Esophagus muscularis mucosa (tissue), 4 donors: ENCODE measurements around the gene MCF2L.

Experiments used
- CTCF ChIP-seq, 3 experiments: fragments of 200-600 bp in 2 of 3; fragments of 450-650 bp in 1 of 3; sonication (generic) in 2 of 3; IDR thresholded peaks; one replicate each; pipeline ENCODE4 v1.5.1; 2017 to 2019; ENCODE audit warnings: antibody characterized with exemption in 3 of 3, mild to moderate bottlenecking in 2 of 3, moderate library complexity in 1 of 3
- EP300 ChIP-seq: sonication (generic); formaldehyde crosslinking; IDR thresholded peaks from one replicate; pipeline ENCODE4 v1.6.1; 2017; ENCODE audit warnings: antibody characterized with exemption
- POLR2A ChIP-seq: fragments of 450-650 bp; IDR thresholded peaks from one replicate; pipeline ENCODE4 v1.6.1; 2017; ENCODE audit warnings: antibody characterized with exemption, moderate library complexity, mild to moderate bottlenecking, low read depth
- POLR2AphosphoS5 ChIP-seq, 2 donors: sonication (generic); formaldehyde crosslinking; IDR thresholded peaks; one replicate each; pipeline ENCODE4 v1.6.1; 2017; ENCODE audit warnings: antibody characterized with exemption in 2 of 2

- no peak for TF ChIP-seq CTCF (IDR thresholded peaks at IDR 0.05)
- TF ChIP-seq POLR2A = no peak
- no peak for TF ChIP-seq EP300
- peak; percentile 67 to 78 for TF ChIP-seq POLR2AphosphoS5 (IDR thresholded peaks at IDR 0.05)
Observed at GRCh38 chr13:112964971-112965492, 4.0 kb upstream of the MCF2L start.
